OCI-LY3 (cell line): ENCODE measurements around the gene ODF2L.

ENCODE experiments used
- EZH2phosphoT487 ChIP-seq: fragments of 200-600 bp; shearing (Covaris generic); IDR thresholded peaks from 2 replicates; pipeline ENCODE4 v1.6.1; 2018; ENCODE audit warnings: antibody characterized with exemption, mixed run types, low read depth
- TF ChIP-seq, protein P1 (sequence below): fragments of 200-600, 300-600 bp; sonication (generic); IDR thresholded peaks from 2 replicates; pipeline ENCODE4 v1.5.1; 2014; ENCODE audit warnings: antibody characterized with exemption, low read length, low read depth

DNA sequence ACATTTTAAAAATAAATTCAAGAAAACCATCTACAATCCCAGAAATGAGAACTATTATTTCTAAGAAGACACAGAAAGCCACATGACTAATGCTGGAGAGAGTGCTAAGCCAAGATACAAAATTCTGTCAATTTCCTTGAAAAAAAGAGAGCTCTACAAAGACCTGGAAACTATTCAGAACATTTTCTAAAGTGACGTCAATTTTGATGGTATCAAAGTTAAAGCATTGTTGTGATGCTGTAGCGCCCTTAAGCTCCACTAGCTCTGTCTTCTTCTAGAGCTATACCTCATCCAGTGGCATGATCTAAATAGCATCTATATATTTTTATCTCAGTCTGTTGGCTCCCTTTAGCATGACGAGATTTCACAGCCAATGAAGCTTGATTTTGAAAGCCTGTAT is 73.9 kb downstream of the ODF2L start:
- TF ChIP-seq, protein P1, sequence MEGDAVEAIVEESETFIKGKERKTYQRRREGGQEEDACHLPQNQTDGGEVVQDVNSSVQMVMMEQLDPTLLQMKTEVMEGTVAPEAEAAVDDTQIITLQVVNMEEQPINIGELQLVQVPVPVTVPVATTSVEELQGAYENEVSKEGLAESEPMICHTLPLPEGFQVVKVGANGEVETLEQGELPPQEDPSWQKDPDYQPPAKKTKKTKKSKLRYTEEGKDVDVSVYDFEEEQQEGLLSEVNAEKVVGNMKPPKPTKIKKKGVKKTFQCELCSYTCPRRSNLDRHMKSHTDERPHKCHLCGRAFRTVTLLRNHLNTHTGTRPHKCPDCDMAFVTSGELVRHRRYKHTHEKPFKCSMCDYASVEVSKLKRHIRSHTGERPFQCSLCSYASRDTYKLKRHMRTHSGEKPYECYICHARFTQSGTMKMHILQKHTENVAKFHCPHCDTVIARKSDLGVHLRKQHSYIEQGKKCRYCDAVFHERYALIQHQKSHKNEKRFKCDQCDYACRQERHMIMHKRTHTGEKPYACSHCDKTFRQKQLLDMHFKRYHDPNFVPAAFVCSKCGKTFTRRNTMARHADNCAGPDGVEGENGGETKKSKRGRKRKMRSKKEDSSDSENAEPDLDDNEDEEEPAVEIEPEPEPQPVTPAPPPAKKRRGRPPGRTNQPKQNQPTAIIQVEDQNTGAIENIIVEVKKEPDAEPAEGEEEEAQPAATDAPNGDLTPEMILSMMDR = no peak
- no peak for TF ChIP-seq EZH2phosphoT487
